ENCODE results near the gene CA7.

DNA sequence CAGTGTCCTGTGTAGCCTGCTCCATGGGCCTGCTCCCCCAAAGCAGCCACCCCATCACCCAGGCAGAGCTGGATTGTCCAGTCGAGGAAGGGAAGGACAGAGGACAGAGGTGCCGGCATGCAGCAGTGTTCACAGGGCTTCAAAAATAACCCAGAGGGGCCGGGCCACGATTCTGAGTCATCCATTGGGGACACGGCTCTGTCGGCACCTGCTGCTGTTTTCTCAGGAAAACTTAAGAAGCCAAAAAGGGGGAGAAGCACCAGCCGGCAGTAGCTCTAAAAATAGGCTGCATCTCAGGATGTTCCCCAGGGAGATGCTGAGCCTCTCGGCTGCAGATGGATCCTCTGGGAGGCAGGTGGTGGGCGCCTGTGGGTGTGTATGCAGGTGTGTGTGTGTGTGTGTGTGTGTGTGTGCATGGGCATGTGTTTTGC lies 1.6 kb downstream of the CA7 start:
- TF ChIP-seq, protein P1, sequence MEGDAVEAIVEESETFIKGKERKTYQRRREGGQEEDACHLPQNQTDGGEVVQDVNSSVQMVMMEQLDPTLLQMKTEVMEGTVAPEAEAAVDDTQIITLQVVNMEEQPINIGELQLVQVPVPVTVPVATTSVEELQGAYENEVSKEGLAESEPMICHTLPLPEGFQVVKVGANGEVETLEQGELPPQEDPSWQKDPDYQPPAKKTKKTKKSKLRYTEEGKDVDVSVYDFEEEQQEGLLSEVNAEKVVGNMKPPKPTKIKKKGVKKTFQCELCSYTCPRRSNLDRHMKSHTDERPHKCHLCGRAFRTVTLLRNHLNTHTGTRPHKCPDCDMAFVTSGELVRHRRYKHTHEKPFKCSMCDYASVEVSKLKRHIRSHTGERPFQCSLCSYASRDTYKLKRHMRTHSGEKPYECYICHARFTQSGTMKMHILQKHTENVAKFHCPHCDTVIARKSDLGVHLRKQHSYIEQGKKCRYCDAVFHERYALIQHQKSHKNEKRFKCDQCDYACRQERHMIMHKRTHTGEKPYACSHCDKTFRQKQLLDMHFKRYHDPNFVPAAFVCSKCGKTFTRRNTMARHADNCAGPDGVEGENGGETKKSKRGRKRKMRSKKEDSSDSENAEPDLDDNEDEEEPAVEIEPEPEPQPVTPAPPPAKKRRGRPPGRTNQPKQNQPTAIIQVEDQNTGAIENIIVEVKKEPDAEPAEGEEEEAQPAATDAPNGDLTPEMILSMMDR (IDR thresholded peaks at IDR 0.05; ENCODE audit: low read length) = no peak
- TF ChIP-seq EZH2 (optimal IDR thresholded peaks at IDR 0.05; ENCODE audit: low read depth, low read length) (no peak), EZH2phosphoT487 (IDR thresholded peaks at IDR 0.05; ENCODE audit: low read length) (no peak)
